ENCODE measurements around the gene PRKN.

PRKN gene

GRCh38 chr6:161493576-161494118, 1233.9 kb downstream of the PRKN start:
- no peak overlapping the region for H3K4me2 ChIP-seq (ENCODE audit: low read depth, low read length)

GRCh38 chr6:161489626-161490306, 1237.8 kb downstream of the PRKN start:
- H3K79me2 ChIP-seq (ENCODE audit: low read length), result no peaks in the 10 kb centered on the region
- H3K27me3 ChIP-seq (replicated peaks; ENCODE audit: insufficient read depth, low read length), result no peaks in the 10 kb centered on the region
- no peak overlapping the region for H3K4me2 ChIP-seq (ENCODE audit: low read depth, low read length)
- no peak overlapping the region for H2AFZ ChIP-seq (ENCODE audit: low read length)
- H4K20me1 ChIP-seq (ENCODE audit: insufficient read depth, low read length), result no peaks in the 10 kb centered on the region
- TF ChIP-seq EZH2 (optimal IDR thresholded peaks at IDR 0.05; ENCODE audit: low read depth, low read length) (no peak), EZH2phosphoT487 (IDR thresholded peaks at IDR 0.05; ENCODE audit: low read length) (no peak), CTCF (IDR thresholded peaks at IDR 0.05; ENCODE audit: low read length) (no peak)
- H3K36me3 ChIP-seq (replicated peaks; ENCODE audit: insufficient read depth, low read length), result no peaks in the 10 kb centered on the region
- no peaks in the 10 kb centered on the region for H3K9me2 ChIP-seq (replicated peaks; ENCODE audit: insufficient read depth, low read length)
- no peak overlapping the region for H3K27ac ChIP-seq (ENCODE audit: low read length)
- no peaks in the 10 kb centered on the region for H3F3A ChIP-seq (ENCODE audit: insufficient read depth, low read length)
- no peaks in the 10 kb centered on the region for H3K4me1 ChIP-seq (ENCODE audit: low read length)
- H3K9ac ChIP-seq (ENCODE audit: low read length), result no peak overlapping the region
- no peaks in the 10 kb centered on the region for H3K9me3 ChIP-seq (replicated peaks; ENCODE audit: insufficient read depth, low read length)
- DNase-seq, result no peak
- no peak overlapping the region for H3K4me3 ChIP-seq (ENCODE audit: low read length)

More at GRCh38 chr6:161493576-161494118, 1233.9 kb downstream of the PRKN start:
- no peaks in the 10 kb centered on the region for H3K9me2 ChIP-seq (replicated peaks; ENCODE audit: insufficient read depth, low read length)
- H3K27me3 ChIP-seq (replicated peaks; ENCODE audit: insufficient read depth, low read length), result no peaks in the 10 kb centered on the region
- no peak overlapping the region for H3K4me3 ChIP-seq (ENCODE audit: low read length)
- no peaks in the 10 kb centered on the region for H4K20me1 ChIP-seq (ENCODE audit: insufficient read depth, low read length)
- no peak overlapping the region for H3K9ac ChIP-seq (ENCODE audit: low read length)
- no peaks in the 10 kb centered on the region for H3K36me3 ChIP-seq (replicated peaks; ENCODE audit: insufficient read depth, low read length)
- TF ChIP-seq EZH2phosphoT487 (IDR thresholded peaks at IDR 0.05; ENCODE audit: low read length) (no peak), EZH2 (optimal IDR thresholded peaks at IDR 0.05; ENCODE audit: low read depth, low read length) (no peak), CTCF (IDR thresholded peaks at IDR 0.05; ENCODE audit: low read length) (no peak)
- no peaks in the 10 kb centered on the region for H3F3A ChIP-seq (ENCODE audit: insufficient read depth, low read length)
- no peaks in the 10 kb centered on the region for H3K79me2 ChIP-seq (ENCODE audit: low read length)
- no peak overlapping the region for H3K27ac ChIP-seq (ENCODE audit: low read length)
- H3K9me3 ChIP-seq (replicated peaks; ENCODE audit: insufficient read depth, low read length), result no peaks in the 10 kb centered on the region
- H2AFZ ChIP-seq (ENCODE audit: low read length), result no peak overlapping the region
- DNase-seq, result no peak
- no peaks in the 10 kb centered on the region for H3K4me1 ChIP-seq (ENCODE audit: low read length)

GRCh38 chr6:161487694-161488093, 1239.9 kb downstream of the PRKN start:
- Histone ChIP-seq H2AFZ (ENCODE audit: low read length) (no peak overlapping the region), H3K4me1 (ENCODE audit: low read length) (no peaks in the 10 kb centered on the region), H3K4me2 (ENCODE audit: low read depth, low read length) (no peak overlapping the region), H3K79me2 (ENCODE audit: low read length) (no peaks in the 10 kb centered on the region), H3K9me2 (replicated peaks; ENCODE audit: insufficient read depth, low read length) (no peaks in the 10 kb centered on the region), H3K27me3 (replicated peaks; ENCODE audit: insufficient read depth, low read length) (no peaks in the 10 kb centered on the region), H3K9ac (ENCODE audit: low read length) (no peak overlapping the region), H3K27ac (ENCODE audit: low read length) (no peak overlapping the region), H4K20me1 (ENCODE audit: insufficient read depth, low read length) (no peaks in the 10 kb centered on the region), H3K4me3 (ENCODE audit: low read length) (no peak overlapping the region), H3K36me3 (replicated peaks; ENCODE audit: insufficient read depth, low read length) (no peaks in the 10 kb centered on the region), H3K9me3 (replicated peaks; ENCODE audit: insufficient read depth, low read length) (no peaks in the 10 kb centered on the region), H3F3A (ENCODE audit: insufficient read depth, low read length) (no peaks in the 10 kb centered on the region)
- DNase-seq, result no peak
- TF ChIP-seq CTCF (IDR thresholded peaks at IDR 0.05; ENCODE audit: low read length), result no peak
- no peak for TF ChIP-seq EZH2phosphoT487 (IDR thresholded peaks at IDR 0.05; ENCODE audit: low read length)
- no peak for TF ChIP-seq EZH2 (optimal IDR thresholded peaks at IDR 0.05; ENCODE audit: low read depth, low read length)
